ENCODE data around the gene PPARGC1A.

Gene PPARGC1A

GRCh38 chr4:23822181-23822580 is 67.7 kb downstream of the PPARGC1A start:
- DNase-seq (ENCODE audit: low read depth) = peak; percentile 11
- no peak for TF ChIP-seq CTCF (conservative IDR thresholded peaks at IDR 0.05; ENCODE audit: control insufficient read depth, insufficient read depth, low read depth, low read length)
- H3K4me3 ChIP-seq (ENCODE audit: control insufficient read depth, low read depth, low read length) = no peak overlapping the region

- TF ChIP-seq CTCF (conservative IDR thresholded peaks at IDR 0.05; ENCODE audit: control insufficient read depth, insufficient read depth, low read depth, low read length) = no peak
- peak; percentile 35 for DNase-seq (ENCODE audit: low read depth)
- H3K4me3 ChIP-seq (ENCODE audit: control insufficient read depth, low read depth, low read length) = no peak overlapping the region
Measured at GRCh38 chr4:23819041-23819511, 70.8 kb downstream of the PPARGC1A start.

- no peak overlapping the region for H3K4me3 ChIP-seq (ENCODE audit: control insufficient read depth, low read depth, low read length)
- no peak for DNase-seq (ENCODE audit: low read depth)
- no peak for TF ChIP-seq CTCF (conservative IDR thresholded peaks at IDR 0.05; ENCODE audit: control insufficient read depth, insufficient read depth, low read depth, low read length)
Measured at GRCh38 chr4:23818097-23818885, 71.6 kb downstream of the PPARGC1A start.

- TF ChIP-seq CTCF (conservative IDR thresholded peaks at IDR 0.05; ENCODE audit: control insufficient read depth, insufficient read depth, low read depth, low read length) = no peak
- no peak overlapping the region for H3K4me3 ChIP-seq (ENCODE audit: control insufficient read depth, low read depth, low read length)
- DNase-seq (ENCODE audit: low read depth) = peak; percentile 33
Measured at GRCh38 chr4:23814996-23815660, 74.7 kb downstream of the PPARGC1A start.

- peak; percentile 71 for DNase-seq (ENCODE audit: low read depth)
- no peak overlapping the region for H3K4me3 ChIP-seq (ENCODE audit: control insufficient read depth, low read depth, low read length)
- no peak for TF ChIP-seq CTCF (conservative IDR thresholded peaks at IDR 0.05; ENCODE audit: control insufficient read depth, insufficient read depth, low read depth, low read length)
Measured at GRCh38 chr4:23814587-23814986, 75.3 kb downstream of the PPARGC1A start.

- no peak overlapping the region for H3K4me3 ChIP-seq (ENCODE audit: control insufficient read depth, low read depth, low read length)
- TF ChIP-seq CTCF (conservative IDR thresholded peaks at IDR 0.05; ENCODE audit: control insufficient read depth, insufficient read depth, low read depth, low read length) = no peak
- DNase-seq (ENCODE audit: low read depth) = peak; percentile 69
Measured at GRCh38 chr4:23811161-23811560, 78.7 kb downstream of the PPARGC1A start.
